ENCODE data around the gene ACSF2.

DNA sequence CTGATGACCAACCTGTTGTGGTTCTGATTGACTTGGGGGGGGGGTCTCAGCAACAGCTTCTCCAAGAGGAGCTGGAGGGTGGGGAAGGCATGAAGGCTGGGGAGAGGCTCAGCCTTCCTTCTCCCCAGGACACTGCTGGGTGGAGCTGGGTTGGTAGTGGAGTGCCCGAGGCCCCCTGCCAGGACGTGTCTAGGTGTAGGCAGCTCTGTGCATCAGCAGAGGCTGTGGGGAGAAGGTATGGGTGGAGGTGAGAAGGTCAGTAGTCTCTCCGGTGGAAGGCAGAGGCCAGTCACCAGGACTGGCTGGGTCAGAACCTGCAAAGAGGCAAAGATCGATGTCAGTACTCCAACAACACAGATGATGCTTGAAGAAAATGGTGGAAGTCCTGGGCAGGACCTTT lies 38.7 kb downstream of the ACSF2 start:
- no peak for TF ChIP-seq GATA3 (IDR thresholded peaks at IDR 0.05; ENCODE audit: low read depth, low read length)
- TF ChIP-seq GATA2 (IDR thresholded peaks at IDR 0.05; ENCODE audit: low read depth, low read length) = no peak
